ENCODE measurements around the gene MSMP. TPM values are rescaled to one million over a fixed set of nuclear protein-coding genes. Genes with fewer than 3 reads are reported as not detected.

MSMP gene
- polyA plus RNA-seq, 3 donors: 1.1 TPM; not detected in 2

- no peak for DNase-seq (ENCODE audit: extremely low read depth in 1 of 11, low read depth in 9 of 11, low spot score in 4 of 11)
Observed at GRCh38 chr9:35711501-35712428, 42.3 kb downstream of the MSMP start.

DNA sequence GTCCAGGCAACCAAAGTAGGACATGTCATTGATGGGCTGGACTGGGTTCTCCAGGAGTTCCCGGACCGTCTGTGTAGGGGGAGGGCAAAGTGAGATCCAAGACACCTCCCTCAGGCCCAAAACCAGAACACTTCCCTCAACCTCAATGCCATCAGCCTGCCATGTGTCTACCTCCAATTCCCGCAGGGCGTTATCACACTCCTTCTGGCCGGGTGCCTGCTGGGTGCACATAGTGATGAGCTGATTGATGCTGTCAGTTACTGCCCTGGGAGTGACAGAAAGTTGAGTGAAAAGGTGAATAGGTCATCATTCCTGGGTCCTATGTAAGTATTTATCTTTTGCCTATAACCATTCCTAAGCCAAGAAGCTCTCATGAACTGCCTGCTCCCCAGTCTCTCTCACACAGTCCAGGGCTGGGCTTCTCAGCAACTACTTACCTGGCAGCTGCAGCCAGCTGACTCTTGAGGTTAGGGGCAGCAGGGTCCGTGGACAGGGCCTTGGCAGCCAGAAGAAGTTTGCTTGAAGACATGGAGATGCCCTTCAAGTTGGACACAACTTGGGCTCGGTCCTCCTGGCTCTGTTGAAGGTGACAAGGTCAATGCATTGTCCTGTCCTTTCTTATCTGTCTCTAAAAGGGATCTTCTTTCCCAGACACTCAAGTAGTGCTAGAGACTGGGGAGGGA, 43.1 kb downstream of the MSMP start:
- no peak for DNase-seq (ENCODE audit: extremely low read depth in 1 of 11, low read depth in 9 of 11, low spot score in 4 of 11)

DNA sequence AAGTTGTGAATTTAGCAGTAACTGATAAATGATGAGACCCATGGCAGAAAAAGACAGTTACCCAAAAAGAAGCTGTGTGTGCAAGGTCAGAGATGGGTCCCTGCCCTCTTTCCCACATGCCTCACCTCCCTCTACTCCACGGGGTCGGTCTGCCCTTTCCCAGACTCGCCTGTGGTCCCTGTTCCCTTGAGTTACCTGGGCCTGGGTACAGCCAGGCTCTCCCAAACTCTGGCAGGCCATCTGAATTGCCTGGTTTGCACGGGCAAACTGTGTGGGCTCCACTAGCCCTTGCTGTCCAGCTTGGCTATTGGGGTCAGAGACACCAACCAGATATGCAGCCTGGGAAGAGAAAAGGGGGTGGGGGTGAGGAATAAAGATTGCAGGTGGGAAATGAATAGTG, 45.9 kb downstream of the MSMP start:
- DNase-seq (ENCODE audit: extremely low read depth in 1 of 11, low read depth in 9 of 11, low spot score in 4 of 11): no peak

DNA sequence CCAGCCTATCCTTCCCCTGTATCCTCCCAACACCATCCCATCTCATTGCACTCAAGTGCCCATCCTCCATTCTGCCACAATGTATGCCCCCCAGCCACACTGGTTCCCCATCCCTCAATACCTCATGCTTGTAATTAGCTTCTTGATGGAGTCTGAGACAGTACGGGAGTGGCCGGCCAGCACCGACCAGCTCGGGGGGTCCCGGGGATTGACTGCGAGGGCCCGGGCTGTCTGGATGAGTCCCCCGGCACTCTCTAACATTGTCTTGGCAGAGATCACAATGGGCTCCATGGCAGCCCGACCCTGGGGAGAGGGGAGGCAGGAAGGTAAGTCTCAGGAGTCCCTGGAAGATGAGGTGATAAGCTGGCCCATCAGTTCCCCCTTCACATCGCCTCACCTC, 47.1 kb downstream of the MSMP start:
- no peak for DNase-seq (ENCODE audit: extremely low read depth in 1 of 11, low read depth in 9 of 11, low spot score in 4 of 11)

- no peak for DNase-seq (ENCODE audit: extremely low read depth in 1 of 11, low read depth in 9 of 11, low spot score in 4 of 11)
Observed at GRCh38 chr9:35705836-35706430, 48.1 kb downstream of the MSMP start.

- no peak for DNase-seq (ENCODE audit: extremely low read depth in 1 of 11, low read depth in 9 of 11, low spot score in 4 of 11)
Observed at GRCh38 chr9:35705372-35705771, 48.7 kb downstream of the MSMP start.

DNA sequence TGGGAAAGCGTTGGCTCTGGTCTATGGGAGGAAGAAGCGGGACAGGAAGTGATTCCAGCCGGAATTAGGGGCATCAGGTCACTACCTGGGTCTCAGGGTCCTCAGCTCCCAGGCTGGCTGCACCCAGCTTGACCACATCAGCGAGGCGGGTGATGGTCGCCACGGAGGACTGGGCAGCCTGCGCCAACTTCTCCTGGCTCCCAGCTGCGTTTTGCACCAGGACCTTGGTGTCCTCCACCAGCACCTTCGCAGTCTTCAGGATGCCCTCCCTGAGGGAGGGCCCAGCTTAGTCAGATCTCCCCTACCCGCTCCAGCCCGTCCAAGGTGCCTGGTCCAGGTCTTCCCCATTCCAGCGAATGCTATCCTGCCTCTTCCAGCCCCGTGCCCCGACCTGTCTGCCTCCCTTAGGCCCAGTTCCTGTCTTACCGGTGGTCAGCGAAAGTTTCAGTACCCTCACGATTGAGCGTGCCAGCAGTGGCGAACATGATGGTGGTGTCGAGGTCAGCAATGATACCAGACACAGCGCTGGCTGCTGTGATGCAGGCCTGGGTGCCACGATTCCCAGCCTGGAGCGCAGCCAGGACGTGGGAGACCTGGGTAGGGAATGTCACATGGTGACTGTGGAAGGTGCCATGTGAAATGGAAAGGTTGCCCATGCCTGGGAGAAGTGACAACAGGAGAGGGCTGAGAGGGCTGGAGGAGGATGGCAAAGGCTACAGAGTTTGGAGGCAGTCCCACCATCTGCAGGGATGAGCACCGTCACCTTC, 50.0 kb downstream of the MSMP start:
- DNase-seq (ENCODE audit: extremely low read depth in 1 of 11, low read depth in 9 of 11, low spot score in 4 of 11): no peak

Other genes starting within 250 kb of the MSMP start
- 10 to 100 TPM; 36.0 to 42.5 (median 38.5) TPM for gene TESK1, start 149.0 kb downstream of the MSMP start, polyA plus RNA-seq (ENCODE audit: insufficient read length in 3 of 3)
- 1 to 10 TPM; 2.4 to 3.9 (median 2.7) TPM for gene CD72, start 135.9 kb downstream of the MSMP start, polyA plus RNA-seq (ENCODE audit: insufficient read length in 3 of 3)
- under 1 TPM; 0.27 to 0.48 (median 0.28) TPM for gene SIT1, start 103.3 kb downstream of the MSMP start, polyA plus RNA-seq (ENCODE audit: insufficient read length in 3 of 3)
- 1 to 10 TPM in 1 of 3 donors, not detected in 2; 1.9 TPM for gene RMRP, start 96.3 kb downstream of the MSMP start, polyA plus RNA-seq (ENCODE audit: insufficient read length in 3 of 3)
- 10 to 100 TPM; 14.2 to 22.3 (median 18.6) TPM for gene CCDC107, start 96.0 kb downstream of the MSMP start, polyA plus RNA-seq (ENCODE audit: insufficient read length in 3 of 3)
- gene ARHGEF39, start 89.1 kb downstream of the MSMP start, polyA plus RNA-seq (ENCODE audit: insufficient read length in 3 of 3): 10 to 100 TPM in 1 of 3 donors, 1 to 10 TPM in 2; 9.3 to 11.5 (median 10.0) TPM
- 1 to 10 TPM in 1 of 3 donors, under 1 TPM in 2; 0.85 to 1.1 (median 0.93) TPM for gene CA9, start 80.3 kb downstream of the MSMP start, polyA plus RNA-seq (ENCODE audit: insufficient read length in 3 of 3)
- gene TPM2, start 64.4 kb downstream of the MSMP start, polyA plus RNA-seq (ENCODE audit: insufficient read length in 3 of 3): 100 to 1,000 TPM; 149 to 194 (median 156) TPM
- 100 to 1,000 TPM; 150 to 192 (median 174) TPM for gene TLN1, start 22.1 kb downstream of the MSMP start, polyA plus RNA-seq (ENCODE audit: insufficient read length in 3 of 3)
- 10 to 100 TPM; 37.4 to 40.2 (median 39.3) TPM for gene CREB3, start 21.6 kb downstream of the MSMP start, polyA plus RNA-seq (ENCODE audit: insufficient read length in 3 of 3)
- 100 to 1,000 TPM in 2 of 3 donors, 10 to 100 TPM in 1; 96.9 to 126 (median 107) TPM for gene GBA2, start 5.0 kb downstream of the MSMP start, polyA plus RNA-seq (ENCODE audit: insufficient read length in 3 of 3)
- 10 to 100 TPM; 28.8 to 30.3 (median 29.0) TPM for gene RGP1, start 5.0 kb downstream of the MSMP start, polyA plus RNA-seq (ENCODE audit: insufficient read length in 3 of 3)
- 10 to 100 TPM; 32.0 to 38.0 (median 33.7) TPM for gene NPR2, start 37.3 kb upstream of the MSMP start, polyA plus RNA-seq (ENCODE audit: insufficient read length in 3 of 3)
- 1 to 10 TPM; 4.8 to 8.6 (median 6.5) TPM for gene SPAG8, start 58.0 kb upstream of the MSMP start, polyA plus RNA-seq (ENCODE audit: insufficient read length in 3 of 3)
- gene HINT2, start 60.8 kb upstream of the MSMP start, polyA plus RNA-seq (ENCODE audit: insufficient read length in 3 of 3): 10 to 100 TPM; 50.5 to 60.3 (median 58.2) TPM
- gene FAM221B, start 74.5 kb upstream of the MSMP start, polyA plus RNA-seq (ENCODE audit: insufficient read length in 3 of 3): under 1 TPM in 2 of 3 donors, not detected in 1; 0.10 to 0.26 TPM
- 10 to 100 TPM; 24.4 to 36.4 (median 28.9) TPM for gene TMEM8B, start 75.0 kb upstream of the MSMP start, polyA plus RNA-seq (ENCODE audit: insufficient read length in 3 of 3)
- under 1 TPM in 1 of 3 donors, not detected in 2; 0.11 TPM for gene OR13J1, start 116.1 kb upstream of the MSMP start, polyA plus RNA-seq (ENCODE audit: insufficient read length in 3 of 3)
- gene HRCT1, start 151.9 kb upstream of the MSMP start, polyA plus RNA-seq (ENCODE audit: insufficient read length in 3 of 3): under 1 TPM in 2 of 3 donors, not detected in 1; 0.47 to 0.60 TPM
- 1 to 10 TPM; 1.3 to 1.5 (median 1.3) TPM for gene SPAAR, start 155.2 kb upstream of the MSMP start, polyA plus RNA-seq (ENCODE audit: insufficient read length in 3 of 3)
- gene OR2S2, start 203.9 kb upstream of the MSMP start, polyA plus RNA-seq (ENCODE audit: insufficient read length in 3 of 3): not detected